HG03139 (cell line): ENCODE data around the gene TFAP2D.
A peak's percentile ranks its signal among the peaks of the same experiment; 100 is the strongest.

Source experiments
- ATAC-seq: cut with Tn5 transposase; IDR thresholded peaks from one replicate; pipeline ENCODE4 v1.9.1; 2021; ENCODE audit not compliant: unreplicated experiment

Gene TFAP2D

GRCh38 chr6:50718566-50718965 is 5.2 kb downstream of the TFAP2D start:
- no peak for ATAC-seq

GRCh38 chr6:50720623-50721022 is 7.3 kb downstream of the TFAP2D start:
- ATAC-seq, result no peak

GRCh38 chr6:50721978-50722377 is 8.7 kb downstream of the TFAP2D start:
- ATAC-seq, result no peak

- ATAC-seq, result no peak
These were observed 9.7 kb downstream of the TFAP2D start for GRCh38 chr6:50722829-50723554.

GRCh38 chr6:50724381-50725124 is 11.2 kb downstream of the TFAP2D start:
- no peak for ATAC-seq

GRCh38 chr6:50734488-50734887 is 21.2 kb downstream of the TFAP2D start:
- no peak for ATAC-seq

- no peak for ATAC-seq
These were observed 28.8 kb downstream of the TFAP2D start for GRCh38 chr6:50742161-50742560.

GRCh38 chr6:50744976-50745375 is 31.6 kb downstream of the TFAP2D start:
- no peak for ATAC-seq

GRCh38 chr6:50762798-50763197 is 49.5 kb downstream of the TFAP2D start:
- no peak for ATAC-seq

GRCh38 chr6:50778696-50779095 is 65.4 kb downstream of the TFAP2D start:
- ATAC-seq, result no peak

GRCh38 chr6:50780382-50780781 is 67.1 kb downstream of the TFAP2D start:
- ATAC-seq, result no peak

- no peak for ATAC-seq
These were observed 72.6 kb downstream of the TFAP2D start for GRCh38 chr6:50785921-50786320.

- ATAC-seq, result no peak
These were observed 78.7 kb downstream of the TFAP2D start for GRCh38 chr6:50791900-50792508.

- ATAC-seq, result no peak
These were observed 79.4 kb downstream of the TFAP2D start for GRCh38 chr6:50792771-50793170.

- ATAC-seq, result no peak
These were observed 82.2 kb downstream of the TFAP2D start for GRCh38 chr6:50795574-50795973.

GRCh38 chr6:50804283-50804682 is 91.0 kb downstream of the TFAP2D start:
- ATAC-seq, result no peak

GRCh38 chr6:50807035-50807434 is 93.7 kb downstream of the TFAP2D start:
- ATAC-seq, result no peak

GRCh38 chr6:50815436-50816114 is 102.2 kb downstream of the TFAP2D start:
- peak; percentile 30 for ATAC-seq

- peak; percentile 62 for ATAC-seq
These were observed 102.9 kb downstream of the TFAP2D start for GRCh38 chr6:50816115-50816675.

GRCh38 chr6:50816947-50817645 is 103.8 kb downstream of the TFAP2D start:
- ATAC-seq, result no peak

- ATAC-seq, result no peak
These were observed 104.3 kb downstream of the TFAP2D start for GRCh38 chr6:50817646-50817950.
